Amygdala (tissue), 56 donors: ENCODE measurements around the gene DDX42.
"Not testable (repeated sequence)": the region's sequence is repeated elsewhere in the genome, so short reads cannot be mapped to it uniquely, and the experiment has no call there.

Experiments
- DNase-seq, 56 donors: peaks; one replicate each; lab custom pipeline; 2025; lab: John Stamatoyannopoulos, UW

Gene DDX42

GRCh38 chr17:63773272-63774140, 464 bp upstream of the DDX42 start, which contains the start of gene CCDC47:
TSS of gene CCDC47 (minus strand) at chr17:63773597. CDS start at chr17:63766175, 7,422 bp downstream.
- peak; percentile 87 to 100 (median 98) for DNase-seq

GRCh38 chr17:63774969-63775265, 947 bp downstream of the DDX42 start:
- DNase-seq: no peak

DNA sequence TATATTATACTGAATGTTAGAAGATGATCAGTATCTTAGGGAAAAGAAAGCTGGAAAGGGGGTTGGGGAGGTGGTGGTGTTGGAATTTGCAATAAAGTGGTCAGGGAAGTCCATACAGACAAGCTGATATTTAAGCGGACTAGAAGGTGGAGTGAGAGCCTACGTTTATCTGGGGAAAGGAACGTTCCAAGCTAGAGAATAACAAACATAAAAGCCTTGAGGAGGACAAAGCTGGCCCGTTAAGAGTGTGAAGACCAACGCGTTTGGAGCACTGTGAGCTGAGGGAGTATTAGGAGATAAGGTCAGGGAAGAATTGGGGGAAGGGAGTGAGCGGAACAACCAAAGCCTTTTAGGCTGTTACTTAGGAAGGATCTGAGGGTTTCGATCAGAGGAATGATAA, 1.4 kb downstream of the DDX42 start:
- DNase-seq: no peak

GRCh38 chr17:63780507-63780906, 6.5 kb downstream of the DDX42 start:
- DNase-seq: no peak

GRCh38 chr17:63780928-63781327, 7.0 kb downstream of the DDX42 start:
- DNase-seq: no peak

DNA sequence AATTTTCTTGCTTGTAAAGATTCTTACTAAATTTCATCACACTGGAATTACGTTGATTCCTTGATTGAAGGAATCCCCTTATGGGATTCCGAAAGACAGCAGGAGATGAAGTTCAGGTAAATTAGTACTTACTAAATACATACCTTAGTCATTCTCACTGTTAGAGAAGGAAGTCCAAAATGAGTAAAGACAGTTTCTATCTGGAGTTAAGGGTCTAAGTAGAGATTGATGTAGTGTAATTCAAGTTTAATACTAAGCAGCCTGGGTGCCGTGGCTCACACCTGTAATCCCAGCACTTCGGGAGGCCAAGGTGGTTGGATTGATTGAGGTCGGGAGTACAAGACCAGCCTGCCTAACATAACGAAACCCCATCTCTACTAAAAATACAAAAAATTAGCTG, 9.6 kb downstream of the DDX42 start:
- no peak for DNase-seq

DNA sequence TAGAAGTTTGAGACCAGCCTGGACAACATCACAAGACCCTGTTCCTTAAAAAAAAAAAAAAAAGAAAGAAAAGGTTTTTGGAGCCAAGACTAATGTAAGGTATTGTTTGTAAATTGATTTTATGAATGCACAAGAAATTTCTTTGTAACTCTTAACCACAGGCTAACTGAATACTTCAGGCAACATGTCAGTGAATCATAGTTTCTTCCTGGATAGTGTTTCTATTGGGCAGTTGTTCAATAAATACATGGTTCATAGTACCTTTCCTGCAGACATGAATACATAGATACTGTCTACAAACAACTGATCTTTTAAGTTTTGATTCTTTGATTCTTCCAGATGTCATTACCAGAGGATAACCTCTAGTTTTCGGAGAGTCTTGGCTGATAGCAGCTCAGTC, 11.6 kb downstream of the DDX42 start:
- no peak for DNase-seq

- DNase-seq: no peak
These were observed 12.1 kb downstream of the DDX42 start for GRCh38 chr17:63786117-63786516.

GRCh38 chr17:63786971-63787711, 13.2 kb downstream of the DDX42 start:
- no peak for DNase-seq

- no peak for DNase-seq
These were observed 16.1 kb downstream of the DDX42 start for GRCh38 chr17:63790057-63790456.

DNA sequence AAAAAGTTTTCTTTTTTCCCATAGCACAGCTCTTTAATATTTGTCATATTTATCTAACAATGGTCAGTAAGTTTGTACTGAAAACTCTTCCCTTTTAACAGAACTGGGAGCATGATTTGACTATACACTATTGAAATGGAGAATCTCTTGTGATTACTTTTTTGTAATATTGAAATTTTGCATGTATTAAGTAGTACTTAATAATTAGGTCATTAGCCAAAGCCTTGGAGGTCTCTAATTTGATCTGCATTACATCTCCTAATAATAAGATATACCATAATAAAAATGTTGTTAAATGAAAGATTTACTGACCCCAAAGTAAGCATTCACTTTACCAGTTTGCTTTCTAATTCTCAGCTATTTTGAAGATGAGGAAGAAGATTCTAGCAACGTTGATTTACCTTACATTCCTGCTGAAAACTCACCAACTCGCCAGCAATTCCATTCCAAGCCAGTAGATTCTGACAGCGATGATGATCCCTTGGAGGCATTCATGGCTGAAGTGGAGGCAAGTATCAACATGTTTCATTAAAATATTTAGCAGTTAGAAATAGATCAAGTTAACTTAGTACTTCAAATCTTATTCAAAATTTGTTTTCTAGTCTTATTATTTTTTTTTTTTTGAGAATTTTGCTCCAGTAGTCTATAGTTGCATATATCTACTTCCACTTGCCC, 18.2 kb downstream of the DDX42 start:
- DNase-seq: no peak

- not testable (repeated sequence) for DNase-seq
These were observed 22.4 kb downstream of the DDX42 start for GRCh38 chr17:63796375-63796774.

GRCh38 chr17:63798572-63799106, 24.7 kb downstream of the DDX42 start:
- no peak for DNase-seq

DNA sequence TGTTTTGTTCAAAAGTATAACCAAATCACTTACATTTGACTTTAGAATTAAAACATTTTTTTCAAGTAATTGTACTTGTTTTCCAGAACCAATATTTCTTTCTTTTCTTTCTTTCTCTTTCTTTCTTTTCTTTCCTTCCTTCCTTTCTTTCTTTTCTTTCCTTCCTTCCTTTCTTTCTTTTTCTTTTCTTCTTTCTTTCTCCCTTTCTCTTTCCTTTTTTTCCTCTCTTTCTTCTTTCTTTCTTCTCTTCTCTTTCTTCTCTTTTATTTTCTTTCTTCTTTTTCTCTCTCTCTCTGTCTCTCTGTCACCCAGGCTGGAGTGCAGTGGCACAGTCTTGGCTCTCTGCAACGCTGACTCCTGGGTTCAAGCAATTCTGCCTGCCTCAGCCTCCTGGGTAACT, 26.8 kb downstream of the DDX42 start:
- DNase-seq: no peak

DNA sequence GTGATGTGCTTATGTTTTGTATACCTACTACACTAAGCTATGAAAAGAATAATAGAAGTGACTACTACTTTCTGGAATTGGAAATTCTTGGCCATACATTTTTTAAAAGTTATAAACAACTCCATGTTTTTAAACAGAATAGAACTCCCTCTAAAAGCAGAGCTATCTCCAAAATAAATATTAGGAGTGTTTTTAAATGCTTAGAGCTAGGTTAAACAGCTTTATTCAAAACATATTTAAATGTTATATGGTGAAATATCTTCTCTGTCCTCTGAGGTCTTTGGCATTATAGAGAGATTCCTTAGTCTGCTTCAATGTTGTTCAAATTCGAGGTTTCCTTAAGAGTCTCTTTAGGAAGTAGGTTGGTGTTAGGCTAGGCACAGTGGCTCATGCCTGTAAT, 30.4 kb downstream of the DDX42 start:
- no peak for DNase-seq

GRCh38 chr17:63805591-63805990, 31.6 kb downstream of the DDX42 start:
- no peak for DNase-seq

GRCh38 chr17:63809970-63810369, 36.0 kb downstream of the DDX42 start:
- DNase-seq: no peak

DNA sequence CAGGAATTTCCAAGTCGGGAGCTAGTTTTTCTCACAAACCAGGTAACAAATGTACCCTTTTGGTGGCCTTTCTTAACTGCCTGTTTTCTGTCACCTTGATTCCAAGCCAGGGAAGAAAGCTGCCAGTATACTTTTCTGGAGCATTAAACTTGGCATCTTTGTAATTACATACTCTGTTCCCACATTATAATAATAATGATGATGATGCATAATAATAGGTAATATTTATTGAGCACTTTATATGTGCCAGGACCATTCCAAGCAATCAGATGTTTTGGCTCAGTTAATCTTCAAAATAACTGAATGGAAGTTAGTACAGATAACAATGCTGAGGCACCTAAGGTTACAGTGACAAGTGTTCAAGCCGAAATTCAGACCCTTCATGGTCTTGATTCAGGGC, 42.2 kb downstream of the DDX42 start:
- no peak for DNase-seq

DNA sequence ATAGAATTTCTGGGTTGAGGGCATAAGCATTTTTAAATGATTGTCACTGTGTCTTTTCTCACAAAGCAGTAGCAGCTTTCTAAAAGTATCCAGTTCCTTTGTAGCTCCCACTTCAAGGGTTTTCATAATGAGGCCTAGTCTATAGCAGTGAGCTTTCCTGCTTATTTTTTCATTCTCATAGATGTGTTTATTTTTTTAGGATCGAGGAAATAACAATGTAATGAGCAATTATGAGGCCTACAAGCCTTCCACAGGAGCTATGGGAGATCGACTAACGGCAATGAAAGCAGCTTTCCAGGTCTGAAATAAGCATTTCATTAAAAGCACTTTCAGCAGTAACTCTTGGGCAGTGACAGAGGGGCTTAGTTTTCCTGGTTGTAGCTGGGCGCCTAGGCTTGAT, 42.7 kb downstream of the DDX42 start:
- no peak for DNase-seq

GRCh38 chr17:63817736-63818385, 43.9 kb downstream of the DDX42 start:
- DNase-seq: no peak

DNA sequence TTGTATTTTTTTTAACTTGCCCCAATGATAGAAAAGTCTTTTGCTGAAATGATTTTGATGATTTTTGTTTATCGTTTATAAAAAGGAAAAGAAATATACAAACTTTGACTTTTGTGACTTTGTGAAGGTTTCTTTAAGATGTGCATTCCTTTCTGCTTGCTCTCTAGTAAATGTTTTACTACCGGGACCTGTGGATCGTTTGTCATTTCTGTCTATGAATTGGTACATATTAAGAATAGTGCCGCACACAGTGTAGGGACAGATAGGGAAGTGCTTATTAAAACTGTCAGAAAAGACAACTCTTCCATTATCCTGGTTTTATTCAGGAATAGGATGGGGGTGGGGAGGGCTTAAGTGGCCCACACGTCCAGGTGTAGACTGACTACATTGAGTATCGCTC, 45.2 kb downstream of the DDX42 start:
- no peak for DNase-seq
